K562 (cell line): ENCODE measurements around the gene PIP4K2C. TPM values are rescaled to one million over a fixed set of nuclear protein-coding genes. Genes with fewer than 3 reads are reported as not detected.

ENCODE experiments used
- MGA ChIP-seq: fragments of 450-650 bp; IDR thresholded peaks from 2 replicates; pipeline ENCODE4 v1.6.1; 2016; ENCODE audit warnings: mild to moderate bottlenecking, moderate library complexity
- USF2 ChIP-seq: sonication (generic); formaldehyde crosslinking; IDR thresholded peaks from 2 replicates; pipeline ENCODE4 v1.5.0; 2020; ENCODE audit warnings: missing genetic modification reagents
- polyA plus RNA-seq, 8 experiments: library from polyadenylated mRNA; depleted of rRNA in 4 of 8; stranded (reverse) in 5 of 8; unstranded in 3 of 8; fragments of >200 nt; fragmentation: Nextera tagmentation in 2 of 8; fragmentation: Illumina TruSeq in 1 of 8; extraction: Ambion mirVana in 2 of 8; extraction: Trizol in 1 of 8; gene quantifications; 2 replicates each; pipeline versions ENCODE4 v1.2.1 to v1.2.3, GENCODE V29; 2011 to 2014; ENCODE audit warnings: inconsistent platforms in 1 of 8, missing spikeins in 1 of 8
- total RNA-seq, 7 experiments: library from RNA; depleted of rRNA in 6 of 7; stranded (reverse); fragments of >200 nt in 6 of 7; fragmentation: Illumina TruSeq in 2 of 7; extraction: Trizol in 2 of 7; gene quantifications; 2 replicates each; pipeline versions ENCODE4 v1.2.1 to v1.2.3, GENCODE V29; 2011 to 2021; ENCODE audit warnings: low replicate concordance in 1 of 7

Gene PIP4K2C
- total and polyA plus RNA-seq, 9 of the 15 experiments (the other 6 are each of a cell fraction or from before 2014, with no cell fraction given): 9.0 to 41.4 (median 18.3) TPM

- TF ChIP-seq MGA (no peak), USF2 (no peak)
Measured at GRCh38 chr12:57550641-57551549, 40.1 kb upstream of the PIP4K2C start (continued).
